ENCODE data around the gene ABCA4. TPM values are rescaled to one million over a fixed set of nuclear protein-coding genes. Genes with fewer than 3 reads are reported as not detected.

Gene ABCA4
- total and polyA plus RNA-seq, 2 donors (not counting 3 experiments of a cell fraction or from before 2014, with no cell fraction given) = 2.3 to 4.9 TPM

GRCh38 chr1:94022471-94023189 lies 98.3 kb downstream of the ABCA4 start:
- Histone ChIP-seq H3K4me1 (ENCODE audit: control insufficient read depth, extremely low read depth, insufficient read depth, low read length) (peaks cover 31% of the 10 kb centered on the region), H3K9me1 (replicated peaks; ENCODE audit: control insufficient read depth, extremely low read depth, insufficient read depth, low read length) (no peaks in the 10 kb centered on the region), H3K79me2 (ENCODE audit: control insufficient read depth, insufficient read depth, low read length) (no peaks in the 10 kb centered on the region), H3K27ac (ENCODE audit: insufficient read depth, low read depth, low read length) (no peak overlapping the region), H3K9me3 (replicated peaks; ENCODE audit: control insufficient read depth, insufficient read depth, low read length) (no peaks in the 10 kb centered on the region), H3K27me3 (ENCODE audit: control insufficient read depth in 2 of 2, insufficient read depth in 2 of 2, low read length in 2 of 2) (no peaks in the 10 kb centered on the region), H3K4me3 (replicated peaks in 1 of 3; ENCODE audit: insufficient read depth in 1 of 3, low read depth in 1 of 3, low read length in 3 of 3) (no peak overlapping the region), H3K36me3 (ENCODE audit: control insufficient read depth in 2 of 2, extremely low read depth in 1 of 2, insufficient read depth in 2 of 2, low read length in 2 of 2) (no peaks in the 10 kb centered on the region), H3K4me2 (ENCODE audit: insufficient read depth, low read length) (no peak overlapping the region), H2AFZ (ENCODE audit: low read depth, low read length) (peak overlapping the region; percentile 28), H3K9ac (replicated peaks; ENCODE audit: extremely low read depth, insufficient read depth, low read length) (no peak overlapping the region), H4K20me1 (replicated peaks; ENCODE audit: control insufficient read depth, extremely low read depth, insufficient read depth, low read length) (no peaks in the 10 kb centered on the region)
- FAIRE-seq (peak; percentile 67), DNase-seq (ENCODE audit: low read depth, low spot score) (peak; percentile 79)
- BruUV-seq (replicated peaks) = no TSS peak
- dilution Hi-C loops (cut with MboI; ENCODE audit: extremely low pct_ligation_motif_present, low sequenced_read_pairs) = loop anchor here (25.0 kb wide), 1 partner anchor 340 kb away; no protein-coding TSS in a partner anchor
- intact Hi-C loops (cut with micrococcal nuclease) = no loop called here
- CTCF ChIA-PET = interaction anchor here (0.6 to 32.6 kb wide), 5 partner anchors 17 to 442 kb away, joined by 3 to 1439 read pairs (median 8); partner anchors contain the start of gene GCLM
- POLR2A ChIA-PET = interaction anchor here (0.7 to 1.0 kb wide), 2 partner anchors 304 to 314 kb away, joined by 3 to 6 read pairs; no protein-coding TSS in a partner anchor
- TF ChIP-seq MYC (IDR thresholded peaks at IDR 0.05; ENCODE audit: low read depth, low read length) = no peak

GRCh38 chr1:94020764-94021579 lies 100.0 kb downstream of the ABCA4 start:
- H3K79me2 ChIP-seq (ENCODE audit: control insufficient read depth, insufficient read depth, low read length) = no peaks in the 10 kb centered on the region
- TSS peak; percentile 49 for BruUV-seq (replicated peaks)
- dilution Hi-C loops (cut with MboI; ENCODE audit: extremely low pct_ligation_motif_present, low sequenced_read_pairs) = loop anchor here (25.0 kb wide), 1 partner anchor 341 kb away; no protein-coding TSS in a partner anchor
- no peak overlapping the region for H3K9ac ChIP-seq (replicated peaks; ENCODE audit: extremely low read depth, insufficient read depth, low read length)
- H3K9me1 ChIP-seq (replicated peaks; ENCODE audit: control insufficient read depth, extremely low read depth, insufficient read depth, low read length) = no peaks in the 10 kb centered on the region
- intact Hi-C loops (cut with micrococcal nuclease) = no loop called here
- H3K4me1 ChIP-seq (ENCODE audit: control insufficient read depth, extremely low read depth, insufficient read depth, low read length) = peaks cover 26% of the 10 kb centered on the region
- no peak overlapping the region for H3K4me3 ChIP-seq (replicated peaks in 1 of 3; ENCODE audit: insufficient read depth in 1 of 3, low read depth in 1 of 3, low read length in 3 of 3)
- peak overlapping the region; percentile 55 for H3K27ac ChIP-seq (ENCODE audit: insufficient read depth, low read depth, low read length)
- no peaks in the 10 kb centered on the region for H3K9me3 ChIP-seq (replicated peaks; ENCODE audit: control insufficient read depth, insufficient read depth, low read length)
- H3K27me3 ChIP-seq (ENCODE audit: control insufficient read depth in 2 of 2, insufficient read depth in 2 of 2, low read length in 2 of 2) = no peaks in the 10 kb centered on the region
- no peaks in the 10 kb centered on the region for H3K36me3 ChIP-seq (ENCODE audit: control insufficient read depth in 2 of 2, extremely low read depth in 1 of 2, insufficient read depth in 2 of 2, low read length in 2 of 2)
- ChIA-PET POLR2A (interaction anchor here (0.5 to 0.7 kb wide), 2 partner anchors 18 to 25 kb away, joined by 3 read pairs; no protein-coding TSS in a partner anchor), CTCF (interaction anchor here (0.9 to 32.6 kb wide), 5 partner anchors 19 to 716 kb away, joined by 3 to 1439 read pairs (median 4); partner anchors contain the start of gene GCLM)
- DNase-seq (ENCODE audit: low read depth, low spot score) = peak; percentile 83
- no peaks in the 10 kb centered on the region for H4K20me1 ChIP-seq (replicated peaks; ENCODE audit: control insufficient read depth, extremely low read depth, insufficient read depth, low read length)
- TF ChIP-seq CTCF (IDR thresholded peaks at IDR 0.05; ENCODE audit: extremely low read depth in 1 of 2, insufficient read depth in 1 of 2, low read depth in 1 of 2, low read length in 2 of 2) (no peak), FOS (IDR thresholded peaks at IDR 0.05; ENCODE audit: borderline replicate concordance, insufficient read depth, low read length) (peak; percentile 15), EZH2 (IDR thresholded peaks at IDR 0.05; ENCODE audit: borderline replicate concordance, low read depth, low read length, severe bottlenecking) (no peak), POLR2AphosphoS5 (IDR thresholded peaks at IDR 0.05; ENCODE audit: insufficient read depth, low read depth, low read length) (peak; percentile 71), GATA2 (IDR thresholded peaks at IDR 0.05; ENCODE audit: insufficient read depth, insufficient read length, low read depth, low read length) (peak; percentile 27), POLR2A (IDR thresholded peaks at IDR 0.05; ENCODE audit: low read depth, low read length) (no peak), MYC (IDR thresholded peaks at IDR 0.05; ENCODE audit: low read depth, low read length) (no peak), MAX (IDR thresholded peaks at IDR 0.05; ENCODE audit: insufficient read depth, insufficient read length) (no peak), JUN (IDR thresholded peaks at IDR 0.05; ENCODE audit: borderline replicate concordance, insufficient read depth, insufficient read length, low read depth) (peak; percentile 14)
- H3K4me2 ChIP-seq (ENCODE audit: insufficient read depth, low read length) = peak overlapping the region; percentile 1
- H2AFZ ChIP-seq (ENCODE audit: low read depth, low read length) = peak overlapping the region; percentile 82
- FAIRE-seq = peak; percentile 83

Data from endothelial cell of umbilical vein (primary cell).